Measurements from ENCODE around the gene IFRD1. TPM values are rescaled to one million over a fixed set of nuclear protein-coding genes. Genes with fewer than 3 reads are reported as not detected.
A peak's percentile ranks its signal among the peaks of the same experiment; 100 is the strongest.

The IFRD1 gene, protein sequence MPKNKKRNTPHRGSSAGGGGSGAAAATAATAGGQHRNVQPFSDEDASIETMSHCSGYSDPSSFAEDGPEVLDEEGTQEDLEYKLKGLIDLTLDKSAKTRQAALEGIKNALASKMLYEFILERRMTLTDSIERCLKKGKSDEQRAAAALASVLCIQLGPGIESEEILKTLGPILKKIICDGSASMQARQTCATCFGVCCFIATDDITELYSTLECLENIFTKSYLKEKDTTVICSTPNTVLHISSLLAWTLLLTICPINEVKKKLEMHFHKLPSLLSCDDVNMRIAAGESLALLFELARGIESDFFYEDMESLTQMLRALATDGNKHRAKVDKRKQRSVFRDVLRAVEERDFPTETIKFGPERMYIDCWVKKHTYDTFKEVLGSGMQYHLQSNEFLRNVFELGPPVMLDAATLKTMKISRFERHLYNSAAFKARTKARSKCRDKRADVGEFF
- 52.5 to 54.3 TPM (median 54.3 TPM) in 3 replicates for total RNA-seq

GRCh38 chr7:112449902-112450806 is at the start of gene IFRD1:
TSS of gene IFRD1 (plus strand) at chr7:112450460. CDS start at chr7:112450689, 229 bp downstream.
- no peak for TF ChIP-seq CTCF (IDR thresholded peaks at IDR 0.05; ENCODE audit: unreplicated experiment)
- Mint-ChIP-seq H3K36me3 (no peaks in the 10 kb centered on the region), H3K27me3 (ENCODE audit: low read depth) (no peaks in the 10 kb centered on the region), H3K4me3 (peak within 1 kb of the TSS; percentile 98), H3K4me1 (peaks cover 38% of the 10 kb centered on the region), H3K9me3 (no peaks in the 10 kb centered on the region), H3K27ac (peak within 1 kb of the TSS; percentile 99)
- DNase-seq (ENCODE audit: low spot score in 2 of 2, unreplicated experiment in 2 of 2), result peak; percentile 96 to 99

GRCh38 chr7:112404321-112404720 is 45.9 kb upstream of the IFRD1 start:
- DNase-seq (ENCODE audit: low spot score in 2 of 2, unreplicated experiment in 2 of 2), result no peak
- Mint-ChIP-seq H3K9me3 (peaks cover 3% of the 10 kb centered on the region), H3K4me3 (no peak overlapping the region), H3K27me3 (ENCODE audit: low read depth) (no peaks in the 10 kb centered on the region), H3K27ac (no peak overlapping the region), H3K4me1 (peaks cover 11% of the 10 kb centered on the region), H3K36me3 (no peaks in the 10 kb centered on the region)
- TF ChIP-seq CTCF (IDR thresholded peaks at IDR 0.05; ENCODE audit: unreplicated experiment), result no peak

DNA sequence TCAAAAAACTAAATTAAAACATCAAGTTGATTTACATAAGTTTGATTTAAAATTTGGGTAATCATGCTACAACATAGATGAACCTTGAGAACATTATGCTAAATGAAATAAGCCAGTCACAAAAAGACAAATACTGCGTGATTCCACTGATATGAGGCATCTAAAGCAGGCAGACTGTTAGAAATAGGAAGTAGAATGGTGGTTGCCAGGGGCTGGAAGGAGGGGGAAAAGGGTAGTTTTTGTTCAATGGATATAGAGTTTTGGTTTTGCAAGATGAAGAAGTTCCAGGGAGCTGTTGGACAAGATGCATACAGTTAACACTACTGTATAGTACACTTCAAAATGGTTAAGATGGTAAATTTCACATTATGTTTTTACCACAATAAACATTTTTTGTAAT is 45.0 kb upstream of the IFRD1 start:
- H3K27me3 Mint-ChIP-seq (ENCODE audit: low read depth), result no peaks in the 10 kb centered on the region
- peaks cover 3% of the 10 kb centered on the region for H3K9me3 Mint-ChIP-seq
- H3K4me3 Mint-ChIP-seq, result no peak overlapping the region
- no peaks in the 10 kb centered on the region for H3K36me3 Mint-ChIP-seq
- peaks cover 16% of the 10 kb centered on the region for H3K4me1 Mint-ChIP-seq
- no peak for DNase-seq (ENCODE audit: low spot score in 2 of 2, unreplicated experiment in 2 of 2)
- no peak for TF ChIP-seq CTCF (IDR thresholded peaks at IDR 0.05; ENCODE audit: unreplicated experiment)
- H3K27ac Mint-ChIP-seq, result no peak overlapping the region

- Mint-ChIP-seq H3K9me3 (peaks cover 3% of the 10 kb centered on the region), H3K36me3 (no peaks in the 10 kb centered on the region), H3K27ac (no peak overlapping the region), H3K27me3 (ENCODE audit: low read depth) (no peaks in the 10 kb centered on the region), H3K4me1 (peaks cover 28% of the 10 kb centered on the region), H3K4me3 (no peak overlapping the region)
- no peak for DNase-seq (ENCODE audit: low spot score in 2 of 2, unreplicated experiment in 2 of 2)
- no peak for TF ChIP-seq CTCF (IDR thresholded peaks at IDR 0.05; ENCODE audit: unreplicated experiment)
Observed at GRCh38 chr7:112407261-112407660, 43.0 kb upstream of the IFRD1 start.

- H3K27ac Mint-ChIP-seq, result no peak overlapping the region
- H3K36me3 Mint-ChIP-seq, result no peaks in the 10 kb centered on the region
- no peaks in the 10 kb centered on the region for H3K9me3 Mint-ChIP-seq
- no peak for TF ChIP-seq CTCF (IDR thresholded peaks at IDR 0.05; ENCODE audit: unreplicated experiment)
- H3K4me3 Mint-ChIP-seq, result no peak overlapping the region
- H3K4me1 Mint-ChIP-seq, result peaks cover 28% of the 10 kb centered on the region
- no peak for DNase-seq (ENCODE audit: low spot score in 2 of 2, unreplicated experiment in 2 of 2)
- no peaks in the 10 kb centered on the region for H3K27me3 Mint-ChIP-seq (ENCODE audit: low read depth)
Observed at GRCh38 chr7:112410092-112410491, 40.2 kb upstream of the IFRD1 start.
